ENCODE data around the gene TMCO2.
"Not testable (repeated sequence)": the region's sequence is repeated elsewhere in the genome, so short reads cannot be mapped to it uniquely, and the experiment has no call there.

TMCO2 gene

DNA sequence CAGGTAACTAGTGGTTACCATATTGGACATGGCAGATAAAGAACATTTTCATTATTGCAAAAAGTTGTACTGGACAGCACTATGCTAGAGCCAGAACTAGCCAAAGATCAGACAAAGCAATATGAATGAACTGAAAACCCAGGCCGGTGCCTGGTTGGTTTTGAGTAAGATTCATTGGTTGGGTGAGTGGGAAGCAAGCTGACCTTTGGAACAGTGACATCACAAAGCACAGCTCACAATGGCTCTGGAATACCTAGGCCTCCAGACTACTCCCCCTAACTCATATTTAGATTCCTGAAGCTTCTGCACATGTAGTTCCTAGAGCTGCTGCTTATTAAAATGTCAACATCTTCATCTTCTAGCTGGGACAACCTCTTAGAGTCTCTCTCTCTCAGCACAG, at the start of gene TMCO2:
TMCO2 (plus strand) TSS at position 283 of the 400 bp plus-strand sequence; CDS start at position 340, 57 bp downstream.
- DNase-seq (ENCODE audit: low spot score) = no peak

DNA sequence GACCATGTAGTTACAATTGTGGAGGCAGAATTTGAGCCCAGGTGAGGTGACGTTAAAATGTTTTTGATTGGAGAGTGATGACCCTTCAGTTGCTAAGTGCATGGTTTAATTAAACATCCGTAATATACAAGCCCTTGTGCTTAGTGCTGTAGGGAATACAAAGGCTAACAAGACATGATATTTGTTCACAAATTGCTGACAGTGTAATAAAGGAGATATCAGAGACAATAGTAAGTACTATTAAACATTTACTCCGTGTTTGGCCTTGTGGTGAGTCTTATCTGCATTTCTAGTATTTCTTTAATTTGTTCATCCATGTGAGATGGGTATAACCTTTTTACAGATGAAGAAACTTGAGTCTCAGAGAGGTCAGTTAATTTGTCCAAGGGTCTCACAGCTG, 48.6 kb upstream of the TMCO2 start:
- no peak for DNase-seq (ENCODE audit: low spot score)

DNA sequence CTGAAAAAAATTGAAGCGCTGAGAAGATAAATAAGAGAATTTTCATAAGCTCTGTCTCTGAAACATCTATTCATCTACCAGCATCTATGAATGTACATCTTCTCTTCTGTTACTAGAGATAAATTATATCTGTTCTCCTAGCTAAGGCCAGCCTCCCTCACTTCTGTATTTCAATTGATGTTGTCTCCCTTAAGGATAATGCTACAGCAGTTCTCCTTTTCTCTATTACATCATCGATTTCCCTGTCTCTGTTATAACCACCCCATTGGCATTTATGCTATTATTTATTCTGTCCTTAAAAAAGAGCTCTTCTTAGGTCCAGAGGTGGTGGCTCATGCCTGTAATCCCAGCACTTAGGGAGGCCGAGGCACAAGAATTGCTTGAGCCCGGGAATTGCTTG, 42.9 kb upstream of the TMCO2 start:
- no peak for DNase-seq (ENCODE audit: low spot score)

DNA sequence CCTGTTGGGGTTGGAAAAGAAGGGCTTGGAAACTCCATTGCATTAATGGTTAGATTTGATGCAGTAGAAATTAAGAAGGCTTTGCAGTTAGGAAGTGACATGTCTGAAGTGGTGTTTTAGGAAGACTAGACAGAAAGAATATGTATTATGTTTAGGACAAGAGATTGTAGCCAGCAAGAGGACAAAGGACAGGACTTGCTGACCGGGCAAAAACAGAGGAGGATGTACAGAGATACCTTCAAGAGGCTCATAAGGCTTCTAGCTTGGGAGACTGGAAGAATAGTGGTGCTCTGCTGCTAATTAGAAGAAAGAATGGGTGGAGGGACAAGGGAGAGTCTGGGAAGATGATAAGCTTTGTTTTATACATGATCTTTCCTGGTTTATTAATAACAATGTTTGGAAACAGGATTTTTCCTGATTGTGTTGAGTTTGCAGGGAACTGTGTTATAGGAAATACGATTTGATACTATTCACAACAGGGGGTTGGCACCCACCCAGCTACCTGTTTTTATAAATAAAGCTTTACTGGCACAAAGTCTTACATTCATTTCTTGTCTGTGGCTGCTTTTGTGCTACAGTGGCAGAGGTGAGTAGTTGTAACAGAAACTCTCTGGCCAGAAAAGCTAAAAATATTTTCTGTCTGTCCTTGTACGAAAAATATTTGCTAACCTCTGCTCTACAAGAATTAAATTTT, 37.1 kb upstream of the TMCO2 start:
- no peak for DNase-seq (ENCODE audit: low spot score)

DNA sequence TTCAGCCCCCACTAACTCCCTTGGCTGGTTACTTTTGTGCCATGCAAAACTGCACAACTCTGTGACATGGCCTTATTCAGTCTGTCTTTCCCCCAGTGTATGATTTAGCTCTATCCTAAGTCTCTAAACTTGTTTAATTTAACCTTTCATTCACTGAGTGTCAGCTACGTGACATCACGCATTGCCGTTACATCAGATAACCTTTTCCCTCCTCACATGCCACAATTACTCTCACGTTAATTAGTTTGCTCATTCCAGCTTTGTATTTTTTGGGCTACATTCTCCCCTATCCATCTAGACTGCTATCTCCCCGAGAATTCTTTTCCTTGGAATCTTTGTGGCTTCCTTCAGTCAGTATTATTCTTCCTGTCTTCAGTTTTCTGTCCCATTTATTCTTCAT, 29.4 kb upstream of the TMCO2 start:
- no peak for DNase-seq (ENCODE audit: low spot score)

DNA sequence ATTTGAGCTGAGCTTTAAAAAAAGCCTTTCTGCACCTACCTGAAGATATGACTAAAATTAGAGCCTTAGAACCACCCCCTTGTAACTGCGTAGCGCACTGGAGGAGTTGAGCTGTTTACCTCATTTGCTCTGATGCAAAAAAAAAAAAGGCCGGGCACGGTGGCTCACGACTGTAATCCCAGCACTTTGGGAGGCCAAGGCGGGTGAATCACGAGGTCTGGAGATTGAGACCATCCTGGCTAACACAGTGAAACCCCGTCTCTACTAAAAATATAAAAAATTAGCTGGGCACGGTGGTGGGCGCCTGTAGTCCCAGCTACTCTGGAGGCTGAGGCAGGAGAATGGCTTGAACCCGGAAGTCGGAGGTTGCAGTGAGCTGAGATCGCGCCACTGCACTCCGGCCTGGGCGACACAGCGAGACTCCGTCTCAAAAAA, 26.2 kb upstream of the TMCO2 start:
- DNase-seq (ENCODE audit: low spot score) = not testable (repeated sequence)

DNA sequence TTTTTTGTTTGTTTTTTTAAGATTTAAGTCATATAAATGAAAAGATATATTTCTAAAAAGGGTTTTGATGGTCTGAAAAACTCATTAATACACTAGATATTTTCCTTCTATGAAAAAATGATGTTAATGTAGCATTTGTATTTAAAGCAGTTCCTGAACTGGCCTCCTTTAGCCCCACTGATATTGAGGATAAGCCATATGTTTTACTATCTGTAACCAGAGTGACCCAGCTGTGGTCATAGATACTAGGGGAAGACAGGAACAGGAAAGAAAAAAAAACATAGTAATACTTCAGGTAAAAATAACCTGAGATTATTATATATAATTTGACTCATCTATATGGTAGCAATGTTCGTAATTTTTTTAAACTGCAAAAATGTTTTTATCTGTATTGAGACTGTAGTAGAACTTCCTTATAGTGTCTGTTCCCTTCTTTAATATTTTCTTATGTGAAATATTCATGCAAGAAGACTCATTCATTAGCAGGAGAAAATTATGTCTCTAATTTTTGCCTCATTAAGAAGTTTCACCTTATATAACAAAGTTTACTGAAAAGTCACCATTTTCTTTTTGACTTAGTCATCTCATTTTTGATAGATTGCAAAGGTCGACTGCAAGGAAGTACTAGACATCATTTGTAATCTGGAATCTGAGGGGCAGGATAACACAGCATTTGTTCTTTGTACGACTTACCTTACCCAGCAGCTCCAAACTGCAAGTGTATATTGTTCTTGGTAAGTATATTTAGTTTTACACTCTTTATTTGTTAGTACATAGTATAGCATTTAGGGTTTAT, 25.6 kb upstream of the TMCO2 start:
- DNase-seq (ENCODE audit: low spot score) = no peak

DNA sequence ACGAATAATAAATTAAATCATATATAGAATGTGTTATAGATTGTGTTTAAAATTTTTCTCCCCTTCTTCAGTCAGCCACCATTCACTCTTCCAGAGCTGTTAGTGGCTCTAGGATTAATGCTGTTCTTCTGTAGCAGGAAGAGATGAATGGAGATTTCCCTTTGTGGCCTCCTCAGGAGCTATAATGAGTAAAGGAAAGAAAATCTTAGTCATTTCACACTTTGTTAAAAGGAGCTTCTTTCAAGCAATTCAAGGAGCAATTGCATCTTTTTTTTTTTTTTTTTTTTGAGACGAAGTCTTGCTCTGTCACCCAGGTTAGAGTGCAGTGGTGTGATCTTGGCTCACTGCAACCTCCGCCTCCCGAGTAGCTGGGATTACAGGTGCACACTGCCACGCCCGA, 23.7 kb upstream of the TMCO2 start:
- no peak for DNase-seq (ENCODE audit: low spot score)

DNA sequence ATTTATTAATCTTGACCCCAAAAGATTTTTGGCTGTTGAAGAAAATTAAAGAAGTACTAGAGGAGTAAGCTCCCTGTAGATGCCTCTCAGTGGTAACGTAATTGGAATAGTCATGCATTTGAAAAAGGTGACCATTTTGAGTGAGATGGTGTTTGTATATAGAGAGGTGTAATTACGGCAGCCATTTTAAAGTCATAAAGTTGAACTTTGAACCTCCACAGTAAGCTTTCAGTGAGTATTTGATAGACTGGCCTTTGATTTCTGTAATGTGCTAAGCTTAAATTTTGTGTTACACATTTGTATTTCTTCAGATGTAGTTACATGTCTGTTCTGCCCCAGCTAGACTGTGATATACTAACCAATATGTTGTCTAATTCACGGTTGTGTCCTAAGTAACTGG, 21.5 kb upstream of the TMCO2 start:
- DNase-seq (ENCODE audit: low spot score) = no peak

DNA sequence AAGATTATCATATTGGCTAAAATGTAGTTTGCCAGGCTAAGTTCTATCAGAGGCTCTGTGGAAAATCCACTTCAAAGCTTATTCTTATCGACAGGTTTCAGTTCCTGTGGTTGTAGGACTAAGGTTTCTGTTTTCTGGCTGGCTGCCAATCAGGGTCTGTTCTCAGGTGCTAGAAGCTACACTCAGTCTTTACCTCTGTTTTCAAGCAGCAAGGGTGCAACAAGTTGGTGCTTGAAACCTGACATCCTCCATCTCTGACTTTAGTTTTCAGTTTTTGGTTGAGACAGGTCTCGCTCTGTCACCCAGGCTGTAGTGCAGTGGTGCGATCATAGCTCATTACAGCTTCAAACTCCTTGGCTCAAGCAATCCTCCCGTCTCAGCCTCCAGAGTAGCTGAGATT, 15.3 kb upstream of the TMCO2 start:
- DNase-seq (ENCODE audit: low spot score) = no peak

DNA sequence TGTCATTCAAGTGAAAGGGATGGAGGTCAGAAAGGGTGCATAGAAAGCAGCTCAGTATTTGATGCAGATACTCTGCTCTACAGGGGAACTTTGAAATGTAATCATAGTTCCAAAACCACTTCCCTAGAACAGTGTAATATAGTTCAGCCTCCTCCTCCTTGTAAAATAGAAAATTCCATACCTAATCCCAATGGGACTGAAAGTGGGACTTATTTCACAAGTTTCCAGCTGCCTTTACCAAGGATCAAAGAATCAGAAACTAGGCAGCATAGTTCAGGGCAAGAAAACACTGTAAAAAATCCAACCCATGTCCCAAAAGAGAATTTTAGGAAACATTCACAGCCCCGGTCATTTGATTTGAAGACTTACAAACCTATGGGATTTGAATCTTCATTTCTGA, 8.1 kb upstream of the TMCO2 start:
- no peak for DNase-seq (ENCODE audit: low spot score)

DNA sequence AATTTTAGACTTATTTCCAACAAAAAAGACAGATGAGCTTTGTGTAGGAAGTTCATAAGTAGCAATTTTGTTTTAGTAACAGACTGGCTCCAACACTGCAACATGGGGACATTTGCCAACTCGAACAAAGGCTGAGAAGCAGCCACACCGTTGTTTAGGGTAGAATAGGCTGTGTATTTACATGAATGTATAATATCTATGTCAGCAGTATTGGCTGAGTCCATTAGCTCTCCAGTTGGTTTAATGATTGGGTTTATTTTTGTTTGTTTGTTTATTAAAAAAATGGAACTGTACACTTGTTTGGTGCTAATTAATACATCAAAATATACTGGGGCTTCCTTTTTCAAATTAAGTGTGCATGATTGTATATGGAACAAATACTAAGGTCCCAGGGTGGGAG, 7.3 kb upstream of the TMCO2 start:
- DNase-seq (ENCODE audit: low spot score) = no peak

DNA sequence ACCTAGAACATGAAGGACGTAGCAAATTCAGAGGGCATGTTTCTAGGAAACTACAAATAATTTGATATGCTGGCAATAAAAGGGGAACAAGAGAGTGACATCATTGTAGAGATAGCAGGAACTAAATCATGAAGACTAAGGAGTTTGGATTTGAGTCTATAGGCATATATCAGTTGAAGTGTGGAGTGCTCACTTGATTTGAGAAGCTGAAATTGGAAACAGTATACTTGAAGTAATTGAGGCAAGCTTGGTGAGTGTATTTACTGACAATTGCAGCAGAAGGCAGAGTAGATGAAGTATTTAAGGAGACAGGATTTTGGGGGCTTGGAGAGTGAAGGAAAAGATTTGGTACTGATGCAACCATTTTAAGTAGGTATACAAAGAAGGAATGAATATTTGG, 6.4 kb upstream of the TMCO2 start:
- no peak for DNase-seq (ENCODE audit: low spot score)

DNA sequence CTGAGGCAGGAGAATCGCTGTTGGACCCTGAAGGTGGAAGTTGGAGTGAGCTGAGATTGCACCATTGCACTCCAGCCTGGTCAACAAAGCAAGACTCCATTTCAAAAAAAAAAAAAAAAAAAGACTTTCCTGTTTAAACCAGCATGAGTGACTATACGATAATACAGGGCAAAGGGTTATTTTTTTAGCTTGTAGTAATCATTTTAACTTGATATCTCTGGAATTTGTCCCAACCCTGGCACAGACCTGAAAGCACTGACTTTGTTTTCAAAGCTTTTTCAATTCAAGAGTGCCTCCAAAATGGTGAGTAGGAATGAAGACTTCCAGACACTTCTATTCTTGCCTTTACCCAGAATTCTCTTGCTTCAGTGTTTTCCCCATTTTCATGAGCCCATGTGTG, 4.4 kb upstream of the TMCO2 start:
- DNase-seq (ENCODE audit: low spot score) = no peak

DNA sequence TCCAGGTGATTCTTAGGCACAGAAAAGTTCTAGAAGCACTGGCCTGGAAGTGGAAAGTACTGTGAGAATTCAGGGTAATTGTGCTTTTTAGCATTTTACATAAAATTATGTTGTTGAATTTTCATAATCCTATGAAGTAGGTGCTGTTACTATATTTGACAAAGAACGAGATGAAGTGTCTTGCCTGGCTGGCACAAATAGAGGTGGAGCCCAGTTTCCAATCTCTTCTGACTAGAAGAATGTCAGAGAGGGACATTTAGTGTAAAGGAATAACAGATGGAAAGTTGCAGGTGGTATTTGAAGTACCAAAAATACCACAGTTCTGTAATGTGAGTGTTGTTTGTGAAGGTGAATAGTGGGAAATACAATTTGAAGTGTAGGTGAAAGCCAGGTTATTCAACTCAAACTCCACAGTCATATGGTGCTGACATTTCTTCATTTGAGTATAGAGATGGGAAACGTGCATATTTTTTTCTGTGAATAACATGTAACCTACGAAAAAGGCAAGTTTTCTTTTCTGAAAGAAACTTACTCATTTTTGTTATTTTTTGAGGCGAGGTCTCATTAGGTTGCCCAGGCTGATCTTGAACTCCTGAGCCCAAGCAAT, 3.5 kb upstream of the TMCO2 start:
- DNase-seq (ENCODE audit: low spot score) = no peak

DNA sequence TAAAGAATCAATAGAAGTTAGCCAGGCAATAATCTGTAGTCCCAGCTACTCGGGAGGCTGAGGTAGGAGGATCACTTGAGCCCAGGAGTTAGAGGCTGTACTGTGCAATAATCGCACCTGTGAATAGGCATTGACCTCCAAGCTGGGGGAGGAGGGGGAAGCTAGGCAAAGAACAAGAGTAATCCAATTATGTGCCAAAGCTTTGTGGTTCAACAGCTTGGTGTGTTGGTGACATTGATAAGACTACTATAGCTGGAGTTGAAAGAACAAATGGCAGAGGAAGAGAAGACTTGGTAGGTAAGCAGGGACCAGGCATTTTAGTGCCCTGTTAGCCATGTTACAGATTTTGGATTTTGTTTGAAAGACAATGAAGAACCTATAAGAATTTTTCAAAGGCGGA, 2.1 kb upstream of the TMCO2 start:
- DNase-seq (ENCODE audit: low spot score) = no peak

DNA sequence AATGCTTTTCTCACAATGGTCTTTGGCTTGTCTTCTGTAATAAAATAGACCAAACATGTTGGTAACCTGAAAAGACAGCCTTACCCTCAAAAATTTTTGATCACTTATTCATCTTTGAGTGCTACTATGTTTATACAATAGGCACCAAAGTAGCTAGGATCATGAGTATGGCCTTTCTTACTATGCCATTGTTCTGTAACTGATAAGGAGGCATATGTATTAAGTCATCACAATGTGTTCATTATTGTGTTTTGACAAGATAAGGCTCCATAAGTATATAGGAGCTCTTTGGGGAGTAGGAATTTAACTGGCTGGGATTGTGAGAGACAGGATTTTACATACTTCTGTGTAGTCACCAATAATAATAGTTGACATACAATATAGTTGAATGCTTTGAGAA, 675 bp downstream of the TMCO2 start:
- DNase-seq (ENCODE audit: low spot score) = no peak

DNA sequence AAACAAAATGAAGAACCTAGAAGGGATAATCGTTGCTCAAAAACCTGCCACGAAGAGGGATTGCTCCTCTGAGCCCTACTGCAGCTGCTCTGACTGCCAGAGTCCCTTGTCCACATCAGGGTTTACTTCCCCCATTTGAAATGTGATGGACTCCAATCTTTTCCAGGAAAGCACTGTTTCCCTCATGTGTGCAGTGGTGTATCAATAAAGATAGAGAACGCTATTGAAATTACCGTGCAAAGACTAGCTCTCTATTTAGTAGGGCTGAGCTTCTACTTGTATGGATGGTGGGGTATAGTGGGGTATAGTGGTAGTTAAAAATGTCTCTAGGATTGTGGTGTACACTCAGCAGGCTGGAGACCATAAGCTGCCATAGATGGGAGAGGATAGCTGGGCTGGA, 3.7 kb downstream of the TMCO2 start:
- no peak for DNase-seq (ENCODE audit: low spot score)

DNA sequence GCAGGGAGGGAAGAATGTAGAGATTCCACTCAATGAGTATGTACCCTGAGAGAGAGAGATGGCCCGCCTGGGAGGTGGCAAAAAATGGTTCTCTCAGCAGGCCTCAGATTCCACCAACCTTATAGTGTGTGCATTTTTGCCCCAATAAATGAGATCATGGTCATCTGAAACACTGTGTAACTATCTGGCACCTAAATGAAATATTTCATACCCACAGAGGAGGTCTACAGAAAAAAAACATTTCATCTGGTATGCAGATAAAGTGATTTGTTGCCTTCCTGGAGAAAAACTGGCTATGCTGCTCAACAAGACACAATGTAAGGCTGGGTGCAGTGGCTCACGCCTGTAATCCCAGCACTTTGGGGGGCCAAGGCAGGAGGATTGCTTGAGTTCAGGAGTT, 4.9 kb downstream of the TMCO2 start:
- DNase-seq (ENCODE audit: low spot score) = no peak

DNA sequence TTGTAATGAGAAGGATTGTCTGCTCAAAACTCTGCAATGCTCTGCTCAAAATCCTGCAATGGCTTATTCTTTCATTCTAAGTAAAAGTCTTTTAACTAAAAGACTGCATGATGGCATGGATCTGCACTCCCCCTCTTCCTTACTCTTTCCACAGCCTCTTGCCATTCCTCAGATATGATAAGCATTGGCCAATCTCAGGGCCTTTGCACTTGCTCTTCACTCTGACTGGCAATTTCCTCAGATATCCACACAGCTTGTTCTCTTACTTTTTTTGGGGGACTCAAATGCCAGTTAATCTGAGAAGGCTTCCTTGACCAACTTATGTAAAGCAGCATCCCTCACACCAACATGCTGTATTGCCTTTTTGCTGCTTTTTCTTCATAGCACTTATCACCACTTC, 7.5 kb downstream of the TMCO2 start:
- DNase-seq (ENCODE audit: low spot score) = no peak

DNA sequence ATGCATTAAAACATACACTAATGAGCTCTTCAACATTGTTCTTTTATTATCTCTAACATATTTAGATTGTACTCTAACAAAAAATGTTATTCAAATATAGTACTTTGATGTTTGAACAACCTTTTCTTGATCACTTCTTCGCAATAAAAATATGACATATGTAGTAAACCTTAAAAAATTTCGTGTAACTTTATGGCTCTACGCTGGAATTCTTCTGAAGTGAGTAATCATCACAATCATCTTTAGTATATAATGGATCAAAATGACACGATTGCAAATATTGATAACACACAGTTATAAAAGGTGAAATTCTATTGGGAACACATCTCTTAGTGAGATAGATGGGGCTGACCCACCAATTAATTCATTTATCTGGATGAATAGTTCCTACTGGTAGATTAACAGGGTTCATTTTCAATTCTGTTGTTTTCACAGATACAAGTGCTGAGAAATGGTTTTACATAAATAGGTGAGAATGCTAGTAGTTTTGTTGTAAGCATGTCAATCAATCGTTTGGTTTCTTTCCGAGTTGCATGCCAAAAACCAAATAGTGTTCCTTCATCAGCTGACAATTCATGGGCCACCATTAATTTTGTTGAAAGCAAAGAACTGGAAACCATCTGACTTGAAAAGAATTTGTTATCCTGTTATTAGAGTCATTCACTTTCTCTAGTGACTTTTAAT, 8.8 kb downstream of the TMCO2 start:
- DNase-seq (ENCODE audit: low spot score) = no peak

DNA sequence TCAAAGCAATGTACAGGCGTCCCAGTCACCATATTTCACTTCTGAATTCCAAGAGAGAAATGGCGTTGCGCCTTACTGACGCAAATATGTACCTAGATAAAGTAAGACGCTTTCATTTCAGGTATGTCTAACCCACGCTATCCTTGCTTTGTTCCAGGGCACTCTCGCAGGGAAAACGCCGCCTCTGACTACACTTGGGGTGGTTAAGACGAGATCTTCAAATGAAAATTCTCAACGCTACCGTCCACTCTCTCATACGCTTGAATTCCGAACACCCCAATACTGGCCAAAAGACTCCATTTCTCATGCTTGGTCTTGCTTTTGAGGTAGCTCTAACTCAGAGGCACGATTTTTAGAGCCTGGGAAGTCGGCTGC, 9.6 kb downstream of the TMCO2 start:
- no peak for DNase-seq (ENCODE audit: low spot score)

Measured in D341Med (cell line).